ENCODE results near the gene AVEN.

GRCh38 chr15:33865416-33865815, 173.6 kb downstream of the AVEN start:
- TF ChIP-seq CTCF (conservative IDR thresholded peaks at IDR 0.05), result no peak
- TF ChIP-seq ZFX (IDR thresholded peaks at IDR 0.05), result no peak
